HepG2 (cell line): Measurements from ENCODE around the gene PVR. TPM values are rescaled to one million over a fixed set of nuclear protein-coding genes. Genes with fewer than 3 reads are reported as not detected.
A peak's percentile ranks its signal among the peaks of the same experiment; 100 is the strongest.

Experiments
- ATAC-seq: fragments of 200-7000 bp; cut with Tn5 transposase; 3 replicates; pipeline ENCODE4 v1.9.1; 2020; ENCODE audit warnings: mild to moderate bottlenecking, moderate library complexity
- BruUV-seq: library from RNA; stranded (reverse); fragments of 400-500 nt; replicated peaks from 2 replicates; lab custom pipeline; 2021; lab: Mats Ljungman, UMichigan
- CTCF ChIA-PET: fragments of 300-600 bp; formaldehyde crosslinking; extraction: SDS; loops from one replicate; lab custom pipeline; 2021; ENCODE audit warnings: low total read pairs, inconsistent platforms, low intra/inter-chr PET ratio; lab: Yijun Ruan, JAX
- POLR2A ChIA-PET: fragments of 350-600 bp; sonication (Branson Sonifier 250); formaldehyde crosslinking; loops from one replicate; lab custom pipeline; 2020; ENCODE audit warnings: antibody characterized with exemption, inconsistent platforms; lab: Yijun Ruan, JAX
- DNase-seq: peaks from one replicate; pipeline ENCODE4 v3.0.0-alpha.2; 2015; ENCODE audit warnings: low spot score
- FAIRE-seq: peaks from 3 replicates; lab custom pipeline; 2011; peaks lifted over from hg19 to GRCh38; lab: Jason Lieb, UNC
- H2AFZ ChIP-seq: one replicate; pipeline ENCODE4 v1.6.1; 2011; ENCODE audit warnings: low read length, inconsistent platforms
- H3K27ac ChIP-seq: fragments of 300-600 bp; 3 replicates; pipeline ENCODE4 v1.8.0; 2011; ENCODE audit warnings: mixed run types, mild to moderate bottlenecking, mixed read lengths, low read length, inconsistent platforms; ENCODE audit not compliant: insufficient read depth; ENCODE audit errors: extremely low read length
- H3K27me3 ChIP-seq, 2 experiments: fragments of 200-600 bp in 1 of 2; 2 replicates in 1 of 2; 3 replicates in 1 of 2; pipeline versions ENCODE4 v1.6.0 to v1.8.0; 2011; ENCODE audit warnings: low read length in 2 of 2, mild to moderate bottlenecking in 2 of 2, moderate library complexity in 2 of 2, inconsistent platforms in 1 of 2; ENCODE audit not compliant: insufficient read depth in 2 of 2, control insufficient read depth in 1 of 2
- H3K36me3 ChIP-seq, 2 experiments: fragments of 200-600 bp in 1 of 2; replicated peaks in 1 of 2; 2 replicates in 1 of 2; 3 replicates in 1 of 2; pipeline versions ENCODE4 v1.5.1 to v1.8.0; 2011; ENCODE audit warnings: low read length in 2 of 2, inconsistent platforms in 1 of 2; ENCODE audit not compliant: insufficient read depth in 2 of 2, control insufficient read depth in 1 of 2
- H3K4me1 ChIP-seq: 2 replicates; pipeline ENCODE4 v1.5.1; 2012; ENCODE audit warnings: low read length, inconsistent platforms; ENCODE audit not compliant: insufficient read depth
- H3K4me2 ChIP-seq: 2 replicates; pipeline ENCODE4 v1.6.0; 2011; ENCODE audit warnings: low read depth, low read length, inconsistent platforms
- H3K4me3 ChIP-seq, 3 experiments: fragments of 200-600 bp in 1 of 3; sonication (generic), shearing (Covaris generic) in 1 of 3; replicated peaks in 1 of 3; 2 replicates each; pipeline ENCODE4 v1.5.1; 2011 to 2016; ENCODE audit warnings: low read length in 3 of 3, inconsistent platforms in 2 of 3, low read depth in 2 of 3, mild to moderate bottlenecking in 2 of 3, control low read depth in 1 of 3, mixed read lengths in 1 of 3; ENCODE audit not compliant: insufficient read depth in 1 of 3
- H3K79me2 ChIP-seq: one replicate; pipeline ENCODE4 v1.6.1; 2011; ENCODE audit warnings: low read length, inconsistent platforms; ENCODE audit not compliant: insufficient read depth
- H3K9ac ChIP-seq: 2 replicates; pipeline ENCODE4 v1.6.0; 2011; ENCODE audit warnings: mild to moderate bottlenecking, low read depth, low read length, inconsistent platforms; ENCODE audit not compliant: insufficient read depth
- H3K9me3 ChIP-seq: 2 replicates; pipeline ENCODE4 v1.5.1; 2012; ENCODE audit warnings: mild to moderate bottlenecking, low read length
- H4K20me1 ChIP-seq: 2 replicates; pipeline ENCODE4 v1.6.0; 2011; ENCODE audit warnings: inconsistent platforms, mild to moderate bottlenecking, low read length, moderate library complexity; ENCODE audit not compliant: insufficient read depth
- NFYB ChIP-seq: sonication (generic); formaldehyde crosslinking; IDR thresholded peaks from 2 replicates; pipeline ENCODE4 v1.4.0; 2020; ENCODE audit warnings: missing genetic modification reagents
- NFYC ChIP-seq: IDR thresholded peaks from 2 replicates; pipeline ENCODE4 v1.6.1; 2016; ENCODE audit warnings: missing genetic modification reagents, missing compliant biosample characterization
- RFX5 ChIP-seq: IDR thresholded peaks from 2 replicates; pipeline ENCODE4 v1.6.1; 2011; ENCODE audit warnings: low read depth, low read length, improper control_type of control experiment
- ZBTB21 ChIP-seq: sonication (generic); formaldehyde crosslinking; IDR thresholded peaks from 2 replicates; pipeline ENCODE4 v1.4.0; 2020; ENCODE audit warnings: missing genetic modification reagents
- ZC3H4 ChIP-seq: sonication (generic); formaldehyde crosslinking; IDR thresholded peaks from 2 replicates; pipeline ENCODE4 v1.4.0; 2020; ENCODE audit warnings: missing genetic modification reagents, borderline replicate concordance
- ZNF101 ChIP-seq: sonication (generic); formaldehyde crosslinking; IDR thresholded peaks from 2 replicates; pipeline ENCODE4 v1.4.0; 2020; ENCODE audit warnings: mild to moderate bottlenecking, low read depth, missing genetic modification reagents, borderline replicate concordance
- WGBS: methylation state at CpG from one replicate; pipeline ENCODE4 v1.1.6; 2017; ENCODE audit warnings: low lambda C conversion rate; 5-methylcytosine and 5-hydroxymethylcytosine counted together
- in situ Hi-C: cut with HindIII; loops from 2 replicates; pipeline ENCODE4 v1.10.0; 2017; ENCODE audit warnings: low pct_unique_long_range_greater_than_20kb; ENCODE audit not compliant: extremely low pct_ligation_motif_present
- intact Hi-C: fragments of 100-400 bp; cut with micrococcal nuclease; formaldehyde crosslinking; loops from one replicate; pipeline ENCODE4 v1.10.0; 2022; ENCODE audit not compliant: unreplicated experiment
- polyA plus RNA-seq, 8 experiments: library from polyadenylated mRNA; depleted of rRNA in 3 of 8; stranded (reverse) in 7 of 8; unstranded in 1 of 8; fragments of >200 nt; fragmentation: Illumina TruSeq in 4 of 8; extraction: Trizol in 4 of 8; gene quantifications; 2 replicates each; pipeline versions ENCODE4 v1.2.1 to v1.2.3, GENCODE V29; 2011 to 2016; ENCODE audit warnings: low read depth in 4 of 8, missing spikeins in 1 of 8, mixed read lengths in 1 of 8; ENCODE audit not compliant: insufficient read depth in 1 of 8
- total RNA-seq, 5 experiments: library from RNA; depleted of rRNA; stranded (reverse); fragments of >200 nt; fragmentation: Illumina TruSeq; extraction: Trizol; gene quantifications; 2 replicates each; pipeline ENCODE4 v1.2.3, GENCODE V29; 2016; ENCODE audit warnings: low read depth in 1 of 5

Gene PVR
- total and polyA plus RNA-seq, 2 of the 13 experiments (the other 11 are each of a cell fraction or from before 2014, with no cell fraction given) = 43.4 to 46.6 TPM

DNA sequence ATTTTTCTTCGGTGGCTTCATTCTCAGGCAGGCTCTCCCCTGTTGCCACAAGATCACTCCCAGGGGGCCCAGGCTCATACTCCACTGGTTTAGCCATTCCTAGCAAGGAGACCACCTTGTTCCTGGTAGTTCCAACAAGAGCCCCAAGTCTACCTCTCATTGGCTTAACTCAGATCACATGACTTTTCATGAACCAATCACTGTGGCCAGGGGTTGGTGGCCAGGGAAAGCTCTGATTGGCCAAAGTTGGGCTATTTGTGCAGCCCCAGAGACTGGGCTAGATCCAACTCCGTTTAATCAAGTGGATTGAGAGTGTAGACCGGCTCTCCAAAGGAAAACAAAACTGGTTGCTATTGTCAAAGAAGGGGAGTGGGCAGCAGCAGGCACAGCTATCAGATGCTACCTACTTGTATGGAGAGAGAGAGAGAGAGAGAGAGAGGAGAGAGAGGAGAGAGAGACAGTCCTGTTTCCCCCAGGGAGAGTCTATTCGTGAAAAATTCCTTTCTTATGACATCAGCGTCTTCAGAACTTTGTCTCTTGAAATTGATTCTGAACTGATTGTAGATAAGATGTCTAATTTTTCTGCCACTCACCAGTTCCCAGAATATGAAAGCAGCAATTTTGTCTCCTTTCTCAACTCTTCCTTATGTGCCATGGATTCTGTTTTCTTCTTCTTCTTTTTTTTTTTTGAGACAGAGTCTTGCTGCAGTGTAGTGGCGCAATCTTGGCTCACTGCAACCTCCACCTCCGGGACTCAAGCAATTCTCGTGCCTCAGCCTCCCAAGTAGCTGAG is 33.5 kb downstream of the PVR start:
- DNase-seq (no peak), FAIRE-seq (no peak), ATAC-seq (peak; percentile 41; the same call in 2 of the 3 replicates)
- Histone ChIP-seq H3K4me3 (no peak overlapping the region), H3K4me2 (no peak overlapping the region), H3K4me1 (peaks cover 14% of the 10 kb centered on the region; the same call in 1 of the 2 replicates), H4K20me1 (no peaks in the 10 kb centered on the region), H3K27me3 (no peaks in the 10 kb centered on the region), H2AFZ (no peak overlapping the region), H3K9me3 (no peaks in the 10 kb centered on the region), H3K27ac (no peak overlapping the region), H3K36me3 (no peaks in the 10 kb centered on the region; a peak in 1 of 5 replicates), H3K9ac (no peak overlapping the region), H3K79me2 (no peaks in the 10 kb centered on the region)
- no TSS peak for BruUV-seq
- TF ChIP-seq ZBTB21 (CRISPR knock-in tag) = no peak
- peak; percentile 70 for TF ChIP-seq NFYC (CRISPR knock-in tag)
- peak; percentile 75 for TF ChIP-seq NFYB
- CTCF ChIA-PET = no interaction called here
- WGBS = 83% methylated on average over 8 of the region's 8 CpGs
- in situ Hi-C loops = no loop called here
- intact Hi-C loops = no loop called here
- POLR2A ChIA-PET = no interaction called here

GRCh38 chr19:44680536-44680935 is 36.8 kb downstream of the PVR start:
- H3K4me2 ChIP-seq = no peak overlapping the region
- POLR2A ChIA-PET = no interaction called here
- DNase-seq = no peak
- no peak for ATAC-seq
- H3K4me3 ChIP-seq = no peak overlapping the region
- CTCF ChIA-PET = no interaction called here
- H3K4me1 ChIP-seq = peaks cover 22% of the 10 kb centered on the region
- no peak overlapping the region for H3K9ac ChIP-seq
- H3K27ac ChIP-seq = no peak overlapping the region
- H3K9me3 ChIP-seq = no peaks in the 10 kb centered on the region
- FAIRE-seq = no peak
- no peaks in the 10 kb centered on the region for H3K27me3 ChIP-seq
- H3K79me2 ChIP-seq = no peaks in the 10 kb centered on the region
- no peaks in the 10 kb centered on the region for H4K20me1 ChIP-seq
- BruUV-seq = no TSS peak
- no peak for TF ChIP-seq ZC3H4 (CRISPR knock-in tag)
- no peak for TF ChIP-seq ZNF101
- no peak for TF ChIP-seq RFX5
- H2AFZ ChIP-seq = no peak overlapping the region
- in situ Hi-C loops = no loop called here
- H3K36me3 ChIP-seq = peaks cover 0 to 1% of the 10 kb centered on the region in 2 experiments; a peak in 1 of 5 replicates
- intact Hi-C loops = no loop called here
